ENCODE results near the gene FBLN7.

Gene FBLN7

GRCh38 chr2:112164876-112165275, 26.7 kb downstream of the FBLN7 start:
- Histone ChIP-seq H3K36me3 (ENCODE audit: control insufficient read depth in 5 of 5, insufficient read depth in 5 of 5, low read length in 5 of 5) (no peaks in the 10 kb centered on the region), H3K27ac (ENCODE audit: low read depth, low read length) (no peak overlapping the region), H3K9ac (ENCODE audit: low read length in 5 of 5) (no peak overlapping the region), H3K27me3 (ENCODE audit: control insufficient read depth in 5 of 5, insufficient read depth in 4 of 5, low read length in 5 of 5) (no peaks in the 10 kb centered on the region), H3K4me1 (ENCODE audit: control insufficient read depth in 5 of 5, insufficient read depth in 5 of 5, low read length in 5 of 5) (peaks cover 2 to 19% (median 7%) of the 10 kb centered on the region in 5 donors), H3K9me3 (ENCODE audit: control insufficient read depth in 5 of 5, low read length in 5 of 5) (no peaks in the 10 kb centered on the region), H3K4me3 (ENCODE audit: low read depth in 1 of 5, low read length in 5 of 5) (no peak overlapping the region)

DNA sequence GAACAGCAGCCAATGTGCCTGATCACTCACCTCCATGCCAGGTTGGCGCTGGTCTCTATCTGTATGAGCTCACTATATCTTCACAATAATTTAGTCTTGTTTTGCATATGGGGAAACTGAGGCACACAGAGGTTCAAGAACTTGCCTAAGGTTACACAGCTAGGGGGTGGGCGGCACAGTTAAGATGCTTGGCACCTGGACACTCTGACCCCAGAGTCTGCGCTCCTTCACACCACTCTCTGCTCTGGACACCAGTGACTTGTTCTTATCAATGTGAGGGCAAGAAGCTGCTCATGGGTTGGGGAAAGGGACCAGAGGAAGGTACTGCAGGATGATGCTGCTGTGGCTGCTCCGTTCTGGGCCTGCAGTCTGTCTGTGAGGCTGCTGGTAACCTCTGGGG, 27.1 kb downstream of the FBLN7 start:
- Histone ChIP-seq H3K9ac (ENCODE audit: low read length in 5 of 5) (no peak overlapping the region), H3K4me1 (ENCODE audit: control insufficient read depth in 5 of 5, insufficient read depth in 5 of 5, low read length in 5 of 5) (peaks cover 2 to 19% (median 7%) of the 10 kb centered on the region in 5 donors), H3K36me3 (ENCODE audit: control insufficient read depth in 5 of 5, insufficient read depth in 5 of 5, low read length in 5 of 5) (no peaks in the 10 kb centered on the region), H3K27ac (ENCODE audit: low read depth, low read length) (peak overlapping the region; percentile 50), H3K9me3 (ENCODE audit: control insufficient read depth in 5 of 5, low read length in 5 of 5) (no peaks in the 10 kb centered on the region), H3K4me3 (ENCODE audit: low read depth in 1 of 5, low read length in 5 of 5) (no peak overlapping the region), H3K27me3 (ENCODE audit: control insufficient read depth in 5 of 5, insufficient read depth in 4 of 5, low read length in 5 of 5) (no peaks in the 10 kb centered on the region)

GRCh38 chr2:112166806-112167499, 28.8 kb downstream of the FBLN7 start:
- no peak overlapping the region for H3K27ac ChIP-seq (ENCODE audit: low read depth, low read length)
- no peaks in the 10 kb centered on the region for H3K36me3 ChIP-seq (ENCODE audit: control insufficient read depth in 5 of 5, insufficient read depth in 5 of 5, low read length in 5 of 5)
- H3K27me3 ChIP-seq (ENCODE audit: control insufficient read depth in 5 of 5, insufficient read depth in 4 of 5, low read length in 5 of 5): no peaks in the 10 kb centered on the region
- H3K9ac ChIP-seq (ENCODE audit: low read length in 5 of 5): no peak overlapping the region
- no peaks in the 10 kb centered on the region for H3K9me3 ChIP-seq (ENCODE audit: control insufficient read depth in 5 of 5, low read length in 5 of 5)
- H3K4me1 ChIP-seq (ENCODE audit: control insufficient read depth in 5 of 5, insufficient read depth in 5 of 5, low read length in 5 of 5): peaks cover 2 to 19% (median 7%) of the 10 kb centered on the region in 5 donors
- no peak overlapping the region for H3K4me3 ChIP-seq (ENCODE audit: low read depth in 1 of 5, low read length in 5 of 5)

DNA sequence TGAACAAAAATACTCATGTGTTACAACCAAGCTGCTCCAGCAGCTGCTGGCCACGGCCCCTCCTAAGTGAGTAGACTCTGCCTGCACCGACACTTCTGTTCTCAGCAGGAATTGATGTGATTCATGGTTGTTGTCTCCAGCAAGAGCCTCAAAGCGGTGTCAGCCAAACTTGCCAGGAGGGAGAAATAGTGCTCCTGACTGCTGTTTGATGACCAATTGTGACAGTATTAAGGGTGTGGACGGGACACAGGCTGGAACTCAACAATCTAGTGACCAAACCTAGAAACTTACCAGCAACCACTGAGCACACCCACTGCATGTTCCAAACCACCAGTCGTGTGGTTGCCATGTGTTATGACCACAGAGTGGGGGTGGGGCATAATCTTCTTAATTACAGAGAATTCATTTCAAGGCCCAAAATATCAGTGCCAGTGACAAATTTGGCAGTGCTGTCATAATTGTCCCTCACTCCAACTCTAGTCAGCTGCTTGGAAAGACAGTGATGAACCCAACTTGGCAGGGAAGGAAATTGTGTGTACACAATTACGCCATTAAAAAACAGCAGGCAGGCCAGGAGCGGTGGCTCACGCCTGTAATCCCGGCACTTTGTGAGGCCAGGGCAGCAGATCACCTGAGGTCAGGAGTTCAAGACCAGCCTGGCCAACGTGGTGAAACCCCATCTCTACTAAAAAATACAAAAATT, 30.4 kb downstream of the FBLN7 start:
- no peak overlapping the region for H3K27ac ChIP-seq (ENCODE audit: low read depth, low read length)
- H3K4me3 ChIP-seq (ENCODE audit: low read depth in 1 of 5, low read length in 5 of 5): no peak overlapping the region
- H3K27me3 ChIP-seq (ENCODE audit: control insufficient read depth in 5 of 5, insufficient read depth in 4 of 5, low read length in 5 of 5): no peaks in the 10 kb centered on the region
- H3K4me1 ChIP-seq (ENCODE audit: control insufficient read depth in 5 of 5, insufficient read depth in 5 of 5, low read length in 5 of 5): peaks cover 2 to 19% (median 7%) of the 10 kb centered on the region in 5 donors
- no peak overlapping the region for H3K9ac ChIP-seq (ENCODE audit: low read length in 5 of 5)
- H3K9me3 ChIP-seq (ENCODE audit: control insufficient read depth in 5 of 5, low read length in 5 of 5): no peaks in the 10 kb centered on the region
- no peaks in the 10 kb centered on the region for H3K36me3 ChIP-seq (ENCODE audit: control insufficient read depth in 5 of 5, insufficient read depth in 5 of 5, low read length in 5 of 5)

DNA sequence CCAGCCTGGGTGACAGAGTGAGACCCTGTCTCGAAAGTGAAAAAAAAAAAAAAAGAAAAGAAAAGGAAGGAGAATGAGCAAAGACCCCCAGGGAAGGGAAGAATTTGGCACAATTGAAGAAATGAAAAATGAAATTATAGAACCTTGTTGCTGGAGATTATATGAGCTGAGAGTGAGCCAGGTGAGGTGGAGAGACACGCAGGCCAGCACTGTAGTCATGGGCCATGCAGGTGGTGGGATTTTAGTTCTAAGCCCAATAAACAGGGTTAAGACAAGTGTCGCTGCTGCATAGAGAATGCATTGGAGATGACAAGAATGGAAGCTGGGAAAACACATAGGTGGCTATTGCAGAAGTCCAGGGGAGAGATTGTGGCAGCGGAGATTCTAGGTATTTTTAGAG, 32.3 kb downstream of the FBLN7 start:
- Histone ChIP-seq H3K27me3 (ENCODE audit: control insufficient read depth in 5 of 5, insufficient read depth in 4 of 5, low read length in 5 of 5) (no peaks in the 10 kb centered on the region), H3K9ac (ENCODE audit: low read length in 5 of 5) (no peak overlapping the region), H3K27ac (ENCODE audit: low read depth, low read length) (no peak overlapping the region), H3K36me3 (ENCODE audit: control insufficient read depth in 5 of 5, insufficient read depth in 5 of 5, low read length in 5 of 5) (no peaks in the 10 kb centered on the region), H3K4me1 (ENCODE audit: control insufficient read depth in 5 of 5, insufficient read depth in 5 of 5, low read length in 5 of 5) (peaks cover under 1 to 10% (median 2%) of the 10 kb centered on the region in 5 donors), H3K9me3 (ENCODE audit: control insufficient read depth in 5 of 5, low read length in 5 of 5) (no peaks in the 10 kb centered on the region), H3K4me3 (ENCODE audit: low read depth in 1 of 5, low read length in 5 of 5) (no peak overlapping the region)

DNA sequence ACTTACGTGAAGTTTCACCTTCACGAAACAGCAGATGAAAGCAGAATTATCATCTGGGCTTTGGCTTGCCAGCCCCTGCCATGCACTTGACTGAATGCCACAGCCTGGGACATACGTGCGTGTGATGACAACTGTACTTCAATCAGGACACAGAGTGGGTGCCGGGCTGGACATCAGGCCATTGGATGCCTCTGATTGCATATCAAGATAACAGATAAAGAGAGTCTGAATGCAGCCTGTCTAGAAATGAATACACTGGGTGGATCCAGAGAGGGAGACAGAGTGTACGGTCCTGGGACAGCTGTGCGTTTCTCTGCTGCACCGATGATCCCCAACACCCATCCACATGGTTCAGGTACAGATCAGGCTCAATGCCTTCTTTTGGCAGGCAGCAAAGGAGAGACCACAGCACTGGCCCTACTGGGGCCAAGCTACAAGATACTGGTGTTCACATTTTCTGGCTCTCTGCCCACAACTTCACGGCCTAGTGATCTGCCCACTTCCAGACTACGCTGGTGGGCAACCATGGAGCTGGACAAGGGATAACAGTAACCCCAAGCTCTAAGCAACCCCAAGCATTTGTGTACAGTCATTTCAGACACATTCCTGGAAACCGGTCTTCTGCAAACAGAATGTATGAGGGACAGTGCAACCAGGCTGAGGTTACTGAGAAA, 35.6 kb downstream of the FBLN7 start:
- no peaks in the 10 kb centered on the region for H3K36me3 ChIP-seq (ENCODE audit: control insufficient read depth in 5 of 5, insufficient read depth in 5 of 5, low read length in 5 of 5)
- H3K27ac ChIP-seq (ENCODE audit: low read depth, low read length): no peak overlapping the region

DNA sequence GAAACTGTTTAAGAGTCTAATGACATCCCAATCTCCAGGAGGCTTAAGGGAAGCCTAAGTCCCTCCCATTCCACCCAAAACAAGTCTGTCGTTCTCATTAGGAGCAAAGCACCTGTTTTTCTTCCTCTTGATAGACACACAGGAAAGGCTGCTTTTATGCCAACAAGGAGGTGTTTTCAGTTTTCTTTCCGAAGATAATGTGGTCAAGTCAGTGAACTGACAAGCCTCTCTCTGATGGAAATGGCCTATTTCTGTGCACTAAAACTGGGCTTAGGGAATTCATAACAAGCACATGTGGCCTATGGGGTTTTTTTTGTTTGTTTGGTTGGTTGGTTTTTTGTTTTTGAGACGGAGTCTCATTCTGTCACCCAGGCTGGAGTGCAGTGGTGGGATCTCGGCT, 36.2 kb downstream of the FBLN7 start:
- no peak overlapping the region for H3K9ac ChIP-seq (ENCODE audit: low read length in 5 of 5)
- H3K27me3 ChIP-seq (ENCODE audit: control insufficient read depth in 5 of 5, insufficient read depth in 4 of 5, low read length in 5 of 5): no peaks in the 10 kb centered on the region
- H3K9me3 ChIP-seq (ENCODE audit: control insufficient read depth in 5 of 5, low read length in 5 of 5): peaks cover 0 to under 1% (median 0%) of the 10 kb centered on the region in 5 donors
- H3K4me3 ChIP-seq (ENCODE audit: low read depth in 1 of 5, low read length in 5 of 5): no peak overlapping the region
- no peaks in the 10 kb centered on the region for H3K4me1 ChIP-seq (ENCODE audit: control insufficient read depth in 5 of 5, insufficient read depth in 5 of 5, low read length in 5 of 5)
- H3K27ac ChIP-seq (ENCODE audit: low read depth, low read length): no peak overlapping the region
- no peaks in the 10 kb centered on the region for H3K36me3 ChIP-seq (ENCODE audit: control insufficient read depth in 5 of 5, insufficient read depth in 5 of 5, low read length in 5 of 5)

More for the DNA sequence above, 35.6 kb downstream of the FBLN7 start:
- H3K9ac ChIP-seq (ENCODE audit: low read length in 5 of 5): no peak overlapping the region
- H3K4me1 ChIP-seq (ENCODE audit: control insufficient read depth in 5 of 5, insufficient read depth in 5 of 5, low read length in 5 of 5): peaks cover 0 to under 1% (median 0%) of the 10 kb centered on the region in 5 donors
- no peak overlapping the region for H3K4me3 ChIP-seq (ENCODE audit: low read depth in 1 of 5, low read length in 5 of 5)
- H3K27me3 ChIP-seq (ENCODE audit: control insufficient read depth in 5 of 5, insufficient read depth in 4 of 5, low read length in 5 of 5): no peaks in the 10 kb centered on the region
- H3K9me3 ChIP-seq (ENCODE audit: control insufficient read depth in 5 of 5, low read length in 5 of 5): no peaks in the 10 kb centered on the region

GRCh38 chr2:112175333-112175732, 37.1 kb downstream of the FBLN7 start:
- H3K27ac ChIP-seq (ENCODE audit: low read depth, low read length): no peak overlapping the region
- no peaks in the 10 kb centered on the region for H3K4me1 ChIP-seq (ENCODE audit: control insufficient read depth in 5 of 5, insufficient read depth in 5 of 5, low read length in 5 of 5)

GRCh38 chr2:112175958-112176573, 37.9 kb downstream of the FBLN7 start:
- H3K9ac ChIP-seq (ENCODE audit: low read length in 5 of 5): no peak overlapping the region
- no peaks in the 10 kb centered on the region for H3K36me3 ChIP-seq (ENCODE audit: control insufficient read depth in 5 of 5, insufficient read depth in 5 of 5, low read length in 5 of 5)
- H3K27me3 ChIP-seq (ENCODE audit: control insufficient read depth in 5 of 5, insufficient read depth in 4 of 5, low read length in 5 of 5): no peaks in the 10 kb centered on the region
- H3K4me3 ChIP-seq (ENCODE audit: low read depth in 1 of 5, low read length in 5 of 5): no peak overlapping the region
- peaks cover 0 to 4% (median 0%) of the 10 kb centered on the region in 5 donors for H3K9me3 ChIP-seq (ENCODE audit: control insufficient read depth in 5 of 5, low read length in 5 of 5)
- no peaks in the 10 kb centered on the region for H3K4me1 ChIP-seq (ENCODE audit: control insufficient read depth in 5 of 5, insufficient read depth in 5 of 5, low read length in 5 of 5)
- no peak overlapping the region for H3K27ac ChIP-seq (ENCODE audit: low read depth, low read length)

More at GRCh38 chr2:112175333-112175732, 37.1 kb downstream of the FBLN7 start:
- Histone ChIP-seq H3K9me3 (ENCODE audit: control insufficient read depth in 5 of 5, low read length in 5 of 5) (peaks cover 0 to 4% (median 0%) of the 10 kb centered on the region in 5 donors), H3K36me3 (ENCODE audit: control insufficient read depth in 5 of 5, insufficient read depth in 5 of 5, low read length in 5 of 5) (no peaks in the 10 kb centered on the region), H3K27me3 (ENCODE audit: control insufficient read depth in 5 of 5, insufficient read depth in 4 of 5, low read length in 5 of 5) (no peaks in the 10 kb centered on the region), H3K9ac (ENCODE audit: low read length in 5 of 5) (no peak overlapping the region), H3K4me3 (ENCODE audit: low read depth in 1 of 5, low read length in 5 of 5) (no peak overlapping the region)
